HFF-Myc (cell line): ENCODE data around the gene AGAP3.

Experiments used
- DNase-seq: peaks from one replicate; pipeline ENCODE4 v3.0.0-alpha.2; 2011; ENCODE audit warnings: low read depth; ENCODE audit errors: extremely low read depth
- H3K4me3 ChIP-seq: replicated peaks from 2 replicates; pipeline ENCODE4 v1.5.1; 2011; ENCODE audit warnings: low read depth, mild to moderate bottlenecking, control low read depth, low read length
- CTCF ChIP-seq: IDR thresholded peaks from 2 replicates; pipeline ENCODE4 v1.5.1; 2012; ENCODE audit warnings: mild to moderate bottlenecking, low read depth, low read length, control low read depth; ENCODE audit errors: missing control alignments

AGAP3 gene

DNA sequence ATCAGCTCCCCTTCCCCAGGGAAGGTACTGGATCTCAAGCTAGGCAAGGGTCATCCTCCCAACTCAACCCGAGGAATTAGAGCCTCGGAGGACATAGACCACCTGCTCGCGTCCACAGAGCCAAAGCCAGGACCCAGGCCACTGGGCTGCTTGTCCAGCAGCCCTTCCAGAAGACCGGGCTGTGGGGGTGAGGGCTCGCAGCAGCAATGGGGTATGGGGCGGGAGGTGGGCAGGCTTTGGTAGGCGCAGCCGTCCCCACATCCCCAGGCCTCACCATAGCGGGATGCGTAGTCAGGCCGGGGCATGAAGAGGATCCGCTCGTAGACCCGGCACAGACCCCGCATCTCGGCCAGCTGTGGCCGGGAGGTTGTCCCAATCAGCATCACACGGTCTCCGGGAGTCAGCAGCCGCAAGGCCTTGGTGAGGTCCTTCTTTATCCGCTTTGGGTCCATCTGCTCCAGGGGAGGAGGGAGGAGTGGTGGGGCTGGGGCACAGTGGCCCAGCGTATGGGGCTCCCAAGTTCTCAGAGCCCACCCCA lies 105.8 kb downstream of the AGAP3 start:
- no peak overlapping the region for H3K4me3 ChIP-seq
- DNase-seq, result no peak
- TF ChIP-seq CTCF, result no peak

DNA sequence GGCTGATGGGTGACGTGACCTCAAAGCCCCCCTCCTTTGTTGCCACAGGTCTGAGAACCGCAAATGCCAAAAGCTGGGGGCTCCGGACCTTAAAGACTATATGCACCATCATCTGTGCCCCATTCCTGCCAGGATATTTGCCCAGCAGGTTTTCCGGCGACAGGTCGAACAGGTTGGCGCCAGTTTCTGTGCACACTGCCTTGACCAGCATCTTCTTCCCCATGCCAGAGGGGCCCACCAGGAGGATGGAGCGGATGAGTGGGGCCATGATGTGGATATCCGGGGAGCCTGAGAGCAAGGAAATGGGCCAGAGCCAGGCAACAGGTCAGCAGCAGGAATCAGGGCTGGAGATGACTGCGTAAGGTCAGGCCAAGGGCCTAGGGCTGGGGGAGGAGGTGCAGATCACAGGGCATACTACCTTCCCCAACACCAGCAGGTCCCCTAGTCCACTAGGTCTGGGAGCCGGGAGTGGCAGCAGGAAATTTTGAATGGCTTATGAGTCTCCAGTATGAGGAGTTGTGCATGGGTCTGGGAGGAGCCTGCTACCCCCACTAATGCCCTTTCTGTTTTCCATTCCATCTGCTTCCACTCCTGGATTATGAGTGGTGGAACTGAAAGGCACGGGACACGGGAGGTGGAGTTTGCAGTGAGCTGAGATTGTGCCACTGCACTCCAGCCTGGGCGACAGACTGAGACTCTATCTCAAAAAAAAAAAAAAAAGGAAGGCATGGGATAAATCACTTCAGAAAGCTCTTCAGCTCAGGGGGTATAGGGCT lies 107.1 kb downstream of the AGAP3 start:
- TF ChIP-seq CTCF, result no peak
- no peak overlapping the region for H3K4me3 ChIP-seq
- no peak for DNase-seq
